ENCODE measurements around the gene SMAD7. TPM values are rescaled to one million over a fixed set of nuclear protein-coding genes. Genes with fewer than 3 reads are reported as not detected.
A peak's percentile ranks its signal among the peaks of the same experiment; 100 is the strongest.

Gene SMAD7
- total RNA-seq, 1 experiment from 2014 or later, result 5.8 TPM

DNA sequence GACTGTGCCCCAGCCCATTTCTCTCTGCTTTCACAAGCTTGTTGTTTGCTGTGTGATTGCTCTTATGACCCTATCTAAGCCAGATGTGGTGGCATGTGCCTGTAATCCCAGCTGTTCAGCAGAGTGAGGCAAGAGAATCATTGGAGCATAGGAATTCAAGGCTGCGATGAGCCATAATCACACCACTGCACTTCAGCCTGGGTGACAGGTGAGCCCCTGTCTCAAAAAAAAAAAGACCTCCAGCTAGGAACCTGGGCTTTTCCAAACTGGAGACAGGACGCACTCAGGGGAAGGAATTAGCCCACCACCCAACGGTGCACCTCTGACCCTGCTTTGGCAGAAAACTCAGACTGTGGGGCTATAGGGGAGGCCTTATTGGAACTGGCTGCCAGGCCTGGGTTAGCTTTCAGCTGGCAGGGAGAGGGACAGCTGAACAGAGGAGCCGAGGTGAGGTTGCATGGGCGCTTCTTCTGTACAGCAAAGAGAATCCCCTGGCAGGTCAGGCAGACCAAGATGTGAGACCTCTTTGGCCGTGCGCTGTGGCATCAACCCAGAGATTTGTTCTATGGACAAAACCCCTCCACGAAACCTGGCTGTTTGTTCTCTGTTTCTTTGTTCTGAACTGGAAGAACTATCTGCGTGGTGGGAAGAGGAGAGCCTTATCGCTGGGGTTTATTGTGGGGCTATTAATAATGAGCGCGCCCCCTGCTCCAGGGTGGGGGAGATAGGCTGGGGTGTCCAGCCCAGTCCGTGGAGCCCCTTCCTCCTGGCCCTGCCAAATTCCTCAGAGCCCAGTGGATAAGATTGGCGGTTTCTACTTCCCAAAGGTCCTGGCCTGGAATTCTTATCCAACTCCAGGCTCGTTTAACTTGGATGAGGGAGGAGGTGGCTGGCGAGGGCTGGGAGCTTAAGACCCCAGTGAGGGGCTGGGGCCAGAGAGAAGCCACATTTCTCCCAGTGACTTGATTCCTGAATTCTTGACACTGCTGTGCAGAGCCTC, 38.8 kb upstream of the SMAD7 start:
- CTCF ChIA-PET, result no interaction called here
- H3K4me2 ChIP-seq, result peak overlapping the region; percentile 81

DNA sequence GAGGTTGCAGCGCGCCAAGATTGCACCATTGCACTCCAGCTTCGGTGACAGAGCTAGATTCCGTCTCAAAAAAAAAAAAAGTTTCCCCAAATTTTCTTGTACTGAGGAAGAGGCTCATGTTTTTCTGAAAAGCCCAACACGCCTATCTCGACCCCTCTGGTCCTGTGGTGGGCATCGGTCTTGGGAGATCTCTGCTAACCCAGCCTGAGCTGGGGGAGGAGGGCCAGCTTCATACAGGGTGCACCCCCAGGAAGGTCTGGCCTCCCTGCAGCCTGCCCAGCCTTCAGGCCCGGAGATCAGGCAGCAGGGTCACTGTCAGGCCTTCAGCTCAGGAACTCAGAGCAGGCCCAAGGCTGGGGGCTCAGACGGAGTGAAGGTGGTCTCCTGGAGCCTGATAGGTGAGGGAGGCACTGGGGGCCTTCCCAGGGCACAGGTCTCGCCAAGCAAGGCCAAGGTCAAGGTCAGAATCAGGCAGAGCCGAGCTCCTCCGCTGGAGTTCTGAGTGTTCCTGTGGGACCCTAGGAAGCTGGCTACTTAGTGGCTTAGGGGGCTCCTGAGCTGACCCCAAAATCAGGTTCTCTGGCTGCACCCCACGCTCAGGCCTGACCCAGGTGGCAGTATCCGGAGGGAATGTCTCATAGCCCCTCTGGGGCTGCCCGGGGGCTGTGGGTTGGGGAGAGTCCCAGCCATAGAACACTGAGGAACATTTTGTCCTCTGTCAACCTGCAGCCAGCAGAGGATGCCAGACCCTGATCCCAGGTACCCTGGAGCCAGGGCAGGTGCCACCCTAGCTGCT, 37.9 kb upstream of the SMAD7 start:
- TF ChIP-seq, protein P1, sequence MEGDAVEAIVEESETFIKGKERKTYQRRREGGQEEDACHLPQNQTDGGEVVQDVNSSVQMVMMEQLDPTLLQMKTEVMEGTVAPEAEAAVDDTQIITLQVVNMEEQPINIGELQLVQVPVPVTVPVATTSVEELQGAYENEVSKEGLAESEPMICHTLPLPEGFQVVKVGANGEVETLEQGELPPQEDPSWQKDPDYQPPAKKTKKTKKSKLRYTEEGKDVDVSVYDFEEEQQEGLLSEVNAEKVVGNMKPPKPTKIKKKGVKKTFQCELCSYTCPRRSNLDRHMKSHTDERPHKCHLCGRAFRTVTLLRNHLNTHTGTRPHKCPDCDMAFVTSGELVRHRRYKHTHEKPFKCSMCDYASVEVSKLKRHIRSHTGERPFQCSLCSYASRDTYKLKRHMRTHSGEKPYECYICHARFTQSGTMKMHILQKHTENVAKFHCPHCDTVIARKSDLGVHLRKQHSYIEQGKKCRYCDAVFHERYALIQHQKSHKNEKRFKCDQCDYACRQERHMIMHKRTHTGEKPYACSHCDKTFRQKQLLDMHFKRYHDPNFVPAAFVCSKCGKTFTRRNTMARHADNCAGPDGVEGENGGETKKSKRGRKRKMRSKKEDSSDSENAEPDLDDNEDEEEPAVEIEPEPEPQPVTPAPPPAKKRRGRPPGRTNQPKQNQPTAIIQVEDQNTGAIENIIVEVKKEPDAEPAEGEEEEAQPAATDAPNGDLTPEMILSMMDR (conservative IDR thresholded peaks at IDR 0.05), result no peak
- no peak for TF ChIP-seq EZH2 (IDR thresholded peaks at IDR 0.05; ENCODE audit: low read depth)
- CTCF ChIA-PET, result no interaction called here
- no TSS peak for BruUV-seq (replicated peaks)

More for the DNA sequence above, 38.8 kb upstream of the SMAD7 start:
- Histone ChIP-seq H3K4me1 (replicated peaks; ENCODE audit: insufficient read depth) (peaks cover 69% of the 10 kb centered on the region), H3K27ac (peak overlapping the region; percentile 92), H2AFZ (no peak overlapping the region), H3K27me3 (ENCODE audit: insufficient read depth, low read depth) (no peaks in the 10 kb centered on the region), H3K36me3 (ENCODE audit: low read depth) (no peaks in the 10 kb centered on the region), H3F3A (ENCODE audit: insufficient read depth, low read depth) (peaks cover 38% of the 10 kb centered on the region), H3K4me3 (peak overlapping the region; percentile 42; the same call in 1 of the 2 replicates), H3K9me2 (ENCODE audit: insufficient read depth) (no peaks in the 10 kb centered on the region), H3K79me2 (ENCODE audit: low read depth) (no peaks in the 10 kb centered on the region), H4K20me1 (ENCODE audit: insufficient read depth) (no peaks in the 10 kb centered on the region), H3K9me3 (ENCODE audit: insufficient read depth, low read depth) (no peaks in the 10 kb centered on the region)
- no TSS peak for BruUV-seq (replicated peaks)
- intact Hi-C loops (cut with micrococcal nuclease; ENCODE audit: unreplicated experiment), result loop anchor here (5.0 kb wide), 1 partner anchor 87 kb away; no protein-coding TSS in a partner anchor
- POLR2A ChIA-PET (ENCODE audit: unreplicated experiment), result no interaction called here
- no peak for DNase-seq
- no peak for TF ChIP-seq EZH2 (IDR thresholded peaks at IDR 0.05; ENCODE audit: low read depth)
- TF ChIP-seq, protein P1 (conservative IDR thresholded peaks at IDR 0.05), result no peak

DNA sequence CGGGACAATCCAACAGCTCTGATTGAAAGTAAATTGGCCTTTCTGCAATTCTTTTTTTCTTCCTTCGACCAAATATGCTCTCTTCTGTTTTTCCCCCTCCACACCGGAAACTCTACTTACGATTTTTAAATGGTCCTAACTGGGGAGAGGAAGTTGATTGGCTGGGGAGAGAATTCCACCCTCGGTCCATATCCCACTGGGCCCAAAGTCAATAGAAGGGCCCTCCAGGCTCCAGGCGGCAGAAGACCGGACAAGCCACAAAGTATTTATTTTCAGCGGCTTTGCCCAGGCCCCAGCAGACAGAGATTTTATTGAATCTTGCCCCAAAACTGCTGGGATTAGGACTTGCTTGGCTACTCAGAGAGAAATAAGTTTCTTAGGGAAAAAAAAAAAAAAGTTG, 37.1 kb upstream of the SMAD7 start:
- H3K4me3 ChIP-seq, result no peak overlapping the region
- no peaks in the 10 kb centered on the region for H3K27me3 ChIP-seq (ENCODE audit: insufficient read depth, low read depth)
- ChIA-PET POLR2A (ENCODE audit: unreplicated experiment) (no interaction called here), CTCF (no interaction called here)
- H3F3A ChIP-seq (ENCODE audit: insufficient read depth, low read depth), result peaks cover 25% of the 10 kb centered on the region
- H3K27ac ChIP-seq, result no peak overlapping the region
- H3K36me3 ChIP-seq (ENCODE audit: low read depth), result no peaks in the 10 kb centered on the region
- no peaks in the 10 kb centered on the region for H3K9me3 ChIP-seq (ENCODE audit: insufficient read depth, low read depth)
- H3K79me2 ChIP-seq (ENCODE audit: low read depth), result no peaks in the 10 kb centered on the region
- H3K4me2 ChIP-seq, result no peak overlapping the region
- no peaks in the 10 kb centered on the region for H3K9me2 ChIP-seq (ENCODE audit: insufficient read depth)
- BruUV-seq (replicated peaks), result no TSS peak
- TF ChIP-seq EZH2 (IDR thresholded peaks at IDR 0.05; ENCODE audit: low read depth), result no peak
- TF ChIP-seq, protein P1 (conservative IDR thresholded peaks at IDR 0.05), result no peak
- no peaks in the 10 kb centered on the region for H4K20me1 ChIP-seq (ENCODE audit: insufficient read depth)
- no peak for DNase-seq
- H3K4me1 ChIP-seq (replicated peaks; ENCODE audit: insufficient read depth), result peaks cover 63% of the 10 kb centered on the region
- intact Hi-C loops (cut with micrococcal nuclease; ENCODE audit: unreplicated experiment), result no loop called here
- H2AFZ ChIP-seq, result no peak overlapping the region

More for the DNA sequence above, 37.9 kb upstream of the SMAD7 start:
- Histone ChIP-seq H3K36me3 (ENCODE audit: low read depth) (no peaks in the 10 kb centered on the region), H3K27ac (no peak overlapping the region), H3K4me2 (no peak overlapping the region), H3K9me3 (ENCODE audit: insufficient read depth, low read depth) (no peaks in the 10 kb centered on the region), H2AFZ (no peak overlapping the region), H4K20me1 (ENCODE audit: insufficient read depth) (no peaks in the 10 kb centered on the region), H3F3A (ENCODE audit: insufficient read depth, low read depth) (peaks cover 34% of the 10 kb centered on the region), H3K4me1 (replicated peaks; ENCODE audit: insufficient read depth) (peaks cover 68% of the 10 kb centered on the region), H3K9me2 (ENCODE audit: insufficient read depth) (no peaks in the 10 kb centered on the region), H3K27me3 (ENCODE audit: insufficient read depth, low read depth) (no peaks in the 10 kb centered on the region), H3K4me3 (no peak overlapping the region), H3K79me2 (ENCODE audit: low read depth) (no peaks in the 10 kb centered on the region)
- DNase-seq, result no peak
- intact Hi-C loops (cut with micrococcal nuclease; ENCODE audit: unreplicated experiment), result no loop called here
- POLR2A ChIA-PET (ENCODE audit: unreplicated experiment), result no interaction called here
